HG03354 (cell line): ENCODE results near the gene NAA20.
"Not testable (repeated sequence)": the region's sequence is repeated elsewhere in the genome, so short reads cannot be mapped to it uniquely, and the experiment has no call there.

ENCODE experiments used
- ATAC-seq: cut with Tn5 transposase; IDR thresholded peaks from one replicate; pipeline ENCODE4 v1.9.1; 2021; ENCODE audit warnings: mild to moderate bottlenecking; ENCODE audit not compliant: unreplicated experiment, poor library complexity, severe bottlenecking

The NAA20 gene

DNA sequence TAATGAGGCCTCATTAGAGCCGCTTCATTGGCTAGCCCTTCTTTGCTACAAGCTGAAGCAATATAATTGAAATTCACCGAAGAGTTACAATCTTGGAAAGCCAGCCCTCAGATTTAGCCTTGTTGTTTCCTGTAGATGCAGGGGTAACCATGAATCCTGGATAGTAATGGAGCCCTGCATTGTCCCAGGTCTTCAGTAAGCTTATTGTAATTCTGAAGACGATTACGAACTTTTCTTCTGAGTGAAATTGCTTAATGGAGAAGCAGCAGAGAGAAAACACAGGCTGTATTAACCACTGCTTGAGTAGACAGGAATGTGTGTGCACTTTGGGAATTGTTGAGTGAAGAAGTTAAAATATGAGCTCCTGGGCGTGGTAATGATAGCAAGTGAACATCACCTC, 26.3 kb upstream of the NAA20 start:
- no peak for ATAC-seq

DNA sequence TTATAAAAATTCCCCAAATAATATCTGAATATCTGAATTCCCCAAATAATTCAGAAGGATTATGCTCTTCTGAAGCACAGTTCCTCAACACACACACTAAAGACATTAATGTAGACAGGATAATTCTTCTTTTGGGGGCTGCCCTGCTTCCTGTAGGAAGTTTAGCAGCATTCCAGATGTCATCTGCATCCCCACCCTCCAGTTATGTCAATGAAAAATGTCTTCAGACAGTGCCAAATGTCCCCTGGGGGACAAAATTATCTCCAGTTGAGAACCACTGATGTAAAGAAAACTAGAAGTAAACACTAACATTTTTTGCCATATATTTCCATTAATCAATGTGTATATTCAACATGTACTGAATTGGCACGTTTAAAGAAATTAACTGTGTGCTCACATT, 25.9 kb upstream of the NAA20 start:
- no peak for ATAC-seq

DNA sequence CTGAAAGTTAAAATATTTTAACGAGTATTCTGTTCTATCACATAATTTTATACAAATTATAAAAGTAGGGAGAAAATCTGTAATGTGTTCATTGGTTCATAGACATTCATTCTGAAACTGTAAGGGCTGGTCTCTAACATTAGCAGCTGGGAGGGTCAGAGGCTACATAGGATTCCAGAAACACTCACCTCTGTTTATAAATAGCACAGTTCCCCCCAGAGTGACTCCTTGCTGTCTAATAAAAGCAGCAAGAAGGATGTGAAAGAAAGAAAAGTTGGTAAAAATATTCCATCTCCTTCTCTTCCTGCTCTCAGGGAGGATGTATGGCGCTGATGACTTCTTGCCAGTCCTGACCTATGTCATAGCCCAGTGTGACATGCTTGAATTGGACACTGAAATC, 25.3 kb upstream of the NAA20 start:
- ATAC-seq: no peak

DNA sequence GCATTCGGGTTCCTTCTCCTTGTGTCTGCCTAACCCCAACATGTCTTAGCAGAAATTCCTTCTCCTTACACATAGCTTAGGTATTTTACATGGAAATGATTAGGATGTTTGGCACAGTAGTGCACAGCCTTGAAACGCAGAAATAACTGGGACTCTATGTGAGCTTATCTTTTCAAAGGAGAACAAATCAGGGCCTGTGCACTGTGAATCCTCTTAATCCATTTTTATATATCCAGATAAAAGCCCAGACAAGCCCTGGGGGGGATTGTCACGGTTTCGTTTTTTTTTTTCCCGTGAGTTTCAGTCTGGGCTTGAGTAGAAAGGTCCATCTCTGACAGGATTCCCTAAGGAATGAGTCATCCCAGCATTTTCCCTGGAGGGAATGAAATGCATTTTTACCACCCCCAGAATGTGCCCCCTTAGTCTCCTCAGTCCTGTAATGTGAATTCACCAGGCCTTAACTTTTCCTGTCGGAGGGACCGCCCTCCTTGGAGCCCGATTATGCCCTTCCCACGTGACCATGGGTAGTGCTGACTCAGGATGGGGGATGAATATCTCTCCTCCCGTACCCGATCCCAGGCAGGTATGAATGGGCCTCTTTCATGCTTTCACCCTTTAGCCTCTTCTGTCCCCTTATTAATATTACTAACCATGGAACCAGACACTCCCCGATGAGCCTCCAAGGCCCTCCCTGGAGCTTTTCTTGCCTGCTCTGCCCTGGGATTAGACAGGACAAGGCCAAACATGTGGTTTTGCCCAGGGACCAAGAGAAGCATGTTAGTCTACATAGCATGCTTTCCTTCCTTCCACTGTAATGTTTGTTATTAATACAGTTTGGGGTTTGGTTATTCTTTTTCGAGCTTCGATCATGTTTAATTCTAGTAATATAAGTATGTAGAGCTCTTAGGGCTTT, 23.9 kb upstream of the NAA20 start:
- ATAC-seq: no peak

DNA sequence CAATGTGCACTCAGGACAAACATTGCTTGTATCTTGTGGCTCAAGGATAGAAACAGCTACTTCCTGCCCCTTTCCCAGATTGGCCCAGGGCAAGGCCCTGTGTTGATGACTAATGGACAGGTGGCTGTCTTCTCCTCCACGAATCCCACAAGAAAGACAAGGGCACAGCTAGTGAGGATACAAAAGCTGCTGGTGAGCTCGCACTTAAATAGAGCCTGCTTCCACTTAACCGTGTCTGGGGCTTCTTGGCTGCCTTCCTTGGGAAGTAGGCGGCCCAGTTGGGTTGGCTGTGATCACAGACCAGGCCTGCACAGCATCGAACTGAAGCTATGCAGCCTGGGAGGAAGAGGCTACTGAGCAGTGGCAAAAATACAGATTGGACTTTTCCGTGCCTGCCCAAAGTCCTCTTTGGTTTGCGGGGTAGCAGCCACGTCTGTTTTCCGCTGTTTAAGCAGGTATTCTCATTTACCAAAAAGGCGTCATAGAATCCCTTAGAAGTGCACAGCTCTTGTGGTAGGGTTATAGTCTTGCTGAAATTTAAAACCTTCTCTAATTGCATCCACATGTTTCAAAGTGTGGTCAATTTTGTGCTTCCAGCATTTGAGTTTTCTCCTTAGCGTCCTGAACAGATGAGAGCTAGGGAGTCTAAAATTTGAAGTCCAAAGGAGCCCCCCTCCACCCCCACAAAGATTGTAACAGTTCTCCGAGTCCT, 23.0 kb upstream of the NAA20 start:
- no peak for ATAC-seq

DNA sequence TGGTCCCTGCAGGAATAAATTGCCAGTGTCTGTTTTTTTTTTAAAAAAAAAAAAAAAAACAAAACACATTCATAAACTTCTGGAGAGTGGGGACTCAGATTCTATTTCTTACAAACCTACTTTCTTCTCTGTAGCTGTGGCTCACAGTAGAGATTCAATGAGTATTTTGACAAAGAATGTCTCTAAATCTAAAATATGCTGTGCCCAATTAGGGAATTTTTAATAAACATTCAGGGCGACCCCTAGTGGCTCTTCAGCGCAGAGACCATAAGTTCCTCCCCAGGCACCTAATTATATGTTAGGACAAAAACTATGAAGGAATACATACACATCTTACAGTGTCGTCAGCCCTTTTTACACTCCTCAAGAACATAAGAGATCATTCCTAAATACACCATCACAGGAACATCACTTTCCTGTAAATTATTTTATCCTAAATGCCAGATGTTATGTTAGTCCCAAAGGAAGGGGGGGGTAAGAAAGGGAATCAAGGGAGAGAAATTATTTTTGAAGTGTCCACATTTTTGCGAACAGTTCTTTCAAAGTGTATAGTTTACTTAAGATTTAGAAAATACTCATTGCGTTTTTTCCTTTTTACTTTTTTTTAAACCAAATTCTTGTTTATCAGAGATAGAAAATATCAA, 21.8 kb upstream of the NAA20 start:
- ATAC-seq: no peak

DNA sequence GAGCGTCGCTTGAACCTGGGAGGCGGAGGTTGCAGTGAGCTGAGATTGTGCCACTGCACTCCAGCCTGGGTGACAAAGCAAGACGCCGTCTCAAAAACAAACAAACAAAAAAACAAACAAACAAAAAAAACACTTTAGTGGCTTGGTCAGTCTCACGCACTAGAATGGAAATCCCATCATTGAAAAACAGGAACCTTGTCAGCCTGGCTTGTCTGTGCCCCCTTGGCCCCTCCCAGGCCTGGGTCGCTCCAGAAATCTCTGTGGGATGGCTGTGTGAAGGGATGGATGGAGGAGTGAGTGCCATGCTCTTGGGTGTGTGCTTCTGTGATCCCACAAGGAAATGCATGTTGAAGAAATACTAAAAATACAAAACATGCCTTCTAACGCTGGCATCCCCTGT, 20.9 kb upstream of the NAA20 start:
- ATAC-seq: no peak

DNA sequence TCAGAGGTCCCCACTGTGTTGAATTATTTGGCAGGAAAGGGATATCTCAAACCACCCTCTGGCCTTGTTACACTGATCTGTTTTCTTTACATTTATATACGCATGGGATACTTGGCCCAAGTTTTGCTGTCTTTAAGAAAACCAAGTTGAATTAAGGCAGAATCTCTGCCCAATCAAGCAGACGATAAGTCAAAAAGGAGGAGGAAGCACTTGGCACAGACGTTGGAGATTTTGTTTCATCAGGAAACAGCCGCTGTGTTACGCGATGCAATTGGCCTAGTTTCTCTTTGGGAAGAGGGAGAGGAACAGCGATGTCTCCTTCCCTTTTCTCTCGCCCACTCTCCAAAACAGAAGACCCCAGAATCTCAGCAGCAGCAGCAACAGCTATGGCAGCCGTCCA, 20.2 kb upstream of the NAA20 start:
- no peak for ATAC-seq

DNA sequence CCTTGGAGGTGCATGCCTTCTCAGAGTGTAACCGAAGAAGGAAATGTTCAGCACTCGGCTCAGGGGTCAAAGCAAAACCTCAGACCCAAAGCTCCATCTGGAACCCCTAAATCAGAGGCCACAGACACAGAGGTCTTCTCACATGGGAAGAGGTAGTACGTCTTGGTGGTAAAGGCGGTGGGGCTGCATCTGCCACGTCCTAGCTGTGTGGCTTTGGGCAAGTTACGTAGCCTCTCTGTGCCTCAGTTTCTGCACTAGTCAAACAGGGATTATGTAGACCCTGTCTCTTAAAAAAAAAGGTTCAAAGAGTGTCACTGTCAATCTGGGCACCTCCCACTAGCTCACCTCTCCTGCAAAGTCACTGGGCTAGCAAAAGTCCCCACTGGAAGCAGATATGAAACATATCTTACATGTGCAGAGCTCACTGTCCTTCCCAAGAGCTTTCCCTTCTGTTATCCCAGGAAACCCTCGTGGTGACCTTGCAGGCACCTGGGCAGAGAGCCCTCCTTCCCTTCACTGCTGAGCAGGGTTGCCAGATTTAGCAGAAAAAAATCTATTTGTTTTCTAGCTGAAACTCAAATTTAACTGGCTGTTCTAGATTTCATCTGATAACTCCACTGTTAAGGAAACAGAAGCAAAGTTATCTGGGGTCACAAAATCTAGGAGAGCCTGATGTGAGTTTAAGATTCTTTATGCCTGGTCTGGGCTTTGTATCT, 18.0 kb upstream of the NAA20 start:
- ATAC-seq: no peak

DNA sequence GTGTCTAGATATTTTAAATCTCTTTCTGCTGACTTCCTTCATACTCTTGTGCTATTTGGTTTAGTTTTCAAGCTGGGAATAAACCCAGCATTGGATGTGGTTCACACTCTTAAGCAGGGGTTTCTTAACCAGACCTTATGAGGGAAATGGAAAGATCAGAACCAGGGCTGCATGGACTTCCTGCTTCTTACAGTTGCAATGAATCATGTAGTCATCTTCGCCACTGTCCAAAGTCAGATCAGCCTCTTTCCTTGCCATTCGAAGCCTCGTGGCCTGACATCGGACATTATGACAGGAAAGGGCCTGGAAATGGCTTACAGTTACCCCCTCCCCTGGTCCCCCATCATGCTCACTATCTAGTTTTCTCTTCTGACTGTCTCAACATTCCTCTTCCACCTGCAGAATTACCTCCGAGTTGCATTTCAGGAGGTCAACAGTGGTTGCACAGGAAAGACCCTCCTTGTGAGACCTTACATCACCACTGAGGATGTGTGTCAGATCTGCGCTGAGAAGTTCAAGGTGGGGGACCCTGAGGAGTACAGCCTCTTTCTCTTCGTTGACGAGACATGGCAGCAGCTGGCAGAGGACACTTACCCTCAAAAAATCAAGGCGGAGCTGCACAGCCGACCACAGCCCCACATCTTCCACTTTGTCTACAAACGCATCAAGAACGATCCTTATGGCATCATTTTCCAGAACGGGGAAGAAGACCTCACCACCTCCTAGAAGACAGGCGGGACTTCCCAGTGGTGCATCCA, 16.8 kb upstream of the NAA20 start:
- no peak for ATAC-seq

DNA sequence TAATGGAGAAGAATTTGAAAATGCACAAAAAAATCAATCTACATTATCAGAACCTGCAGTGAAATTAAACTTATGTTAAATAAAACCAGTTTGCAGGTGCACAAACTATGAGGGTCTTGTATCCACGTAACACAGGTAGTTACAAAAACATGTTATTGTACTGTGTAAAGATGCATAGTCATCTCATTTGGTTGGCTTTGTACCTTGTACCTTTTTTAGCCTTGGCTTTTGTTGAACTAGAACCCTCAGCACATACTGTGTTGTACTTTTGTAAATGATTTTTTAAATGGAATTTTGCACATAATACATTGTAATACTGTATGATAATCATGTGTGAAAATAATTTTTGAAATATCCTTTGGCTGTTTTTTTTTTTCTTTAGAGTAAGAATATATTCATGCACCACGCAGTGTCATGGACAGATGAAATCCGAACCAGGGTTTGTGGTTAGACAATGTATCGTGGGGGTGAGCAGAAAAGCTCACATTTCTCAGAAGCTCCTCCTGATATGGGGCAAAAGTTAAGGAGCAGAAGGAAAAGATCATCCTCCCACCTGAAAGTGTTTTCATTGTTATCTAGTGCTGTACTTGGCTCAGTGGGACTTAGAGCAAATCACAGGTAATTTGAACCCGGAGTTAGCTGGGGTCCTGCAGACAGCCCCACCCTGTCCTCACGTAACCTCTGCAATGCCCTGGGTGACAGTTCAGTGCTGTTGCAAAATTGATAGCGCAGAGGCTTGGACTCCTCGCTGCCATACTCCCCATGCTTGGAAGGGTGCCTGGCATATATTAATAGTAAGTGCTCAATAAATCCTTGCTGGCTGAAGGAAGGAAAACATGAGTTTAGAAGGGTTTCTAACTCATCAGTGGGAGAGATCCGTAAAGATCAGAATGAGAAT, 14.8 kb upstream of the NAA20 start:
- ATAC-seq: no peak

DNA sequence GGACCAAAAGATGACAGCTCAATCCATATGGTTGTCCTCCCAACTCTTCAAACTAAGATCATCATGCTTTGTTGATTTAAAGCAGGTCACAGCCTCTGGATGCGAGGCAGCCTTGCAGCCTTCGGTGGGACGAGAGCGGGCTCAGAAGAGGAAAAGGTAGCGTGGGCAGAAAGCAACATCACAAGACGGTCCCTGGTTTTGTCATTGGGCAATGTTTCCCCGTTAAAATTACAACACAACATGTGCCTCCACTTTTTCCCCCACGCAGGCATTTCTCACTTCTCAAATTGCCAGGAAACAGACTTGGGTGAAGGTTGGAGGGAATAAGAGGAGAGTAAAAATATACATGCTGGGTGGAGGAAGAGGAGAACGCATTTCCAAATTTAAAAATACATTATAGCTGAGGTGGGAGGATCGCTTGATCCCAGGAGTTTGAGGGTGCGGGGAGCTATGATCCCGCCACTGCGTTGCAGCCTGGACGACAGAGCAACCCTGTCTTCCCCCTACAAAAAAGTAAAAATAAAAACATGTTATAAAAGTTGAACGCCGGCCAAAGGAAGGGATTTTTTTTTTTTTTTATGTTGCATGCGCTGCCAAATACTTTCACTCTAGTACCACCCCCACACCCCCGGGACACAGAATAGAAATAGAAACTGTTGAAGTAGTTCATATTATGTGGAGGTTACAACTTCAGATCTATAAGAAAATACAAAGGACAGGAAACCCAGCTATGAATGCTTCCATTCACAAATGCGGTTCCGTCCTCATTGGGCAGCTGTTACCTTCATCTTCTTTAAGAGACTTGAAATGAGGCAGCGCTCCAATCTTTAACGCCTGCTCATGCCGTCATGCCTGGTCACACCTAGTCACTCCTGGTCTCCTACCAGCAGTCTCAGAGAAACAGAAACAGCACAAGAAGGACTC, 13.9 kb upstream of the NAA20 start:
- ATAC-seq: peak; percentile 50

DNA sequence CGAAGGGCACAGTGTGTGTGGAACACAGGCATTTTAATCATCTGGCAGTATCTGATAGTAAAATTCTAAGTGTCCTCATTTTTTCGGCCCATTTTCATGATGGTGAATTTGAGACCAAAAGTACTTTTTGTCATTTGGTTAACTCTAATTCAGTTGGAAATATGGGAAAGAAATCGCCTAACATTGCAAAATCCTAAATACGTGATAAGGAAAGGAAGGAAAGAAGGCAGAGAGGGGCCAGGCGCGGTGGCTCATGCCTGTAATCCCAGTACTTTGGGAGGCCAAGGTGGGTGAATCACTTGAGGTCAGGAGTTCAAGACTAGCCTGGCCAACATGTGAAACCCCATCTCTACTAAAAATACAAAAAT, 13.2 kb upstream of the NAA20 start:
- not testable (repeated sequence) for ATAC-seq

DNA sequence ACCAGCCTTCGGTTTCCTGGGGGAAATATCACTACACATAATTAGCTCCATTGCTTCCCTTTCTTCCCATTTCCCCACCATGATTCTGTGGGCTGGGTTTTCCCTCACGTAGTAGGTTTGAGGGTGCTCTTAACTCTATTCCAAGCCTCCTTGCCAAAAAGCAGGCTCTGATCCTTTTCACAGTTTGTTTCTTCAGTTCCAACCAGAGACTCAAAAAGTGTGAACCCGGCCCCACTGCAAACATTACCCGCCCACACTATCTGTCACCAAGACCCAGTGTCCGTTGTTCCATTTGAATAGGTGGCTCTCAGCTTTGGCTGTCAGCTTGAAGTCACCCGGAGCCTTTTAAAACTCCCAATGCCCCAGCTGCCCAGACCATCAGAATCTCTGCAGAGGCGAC, 11.8 kb upstream of the NAA20 start:
- ATAC-seq: no peak

DNA sequence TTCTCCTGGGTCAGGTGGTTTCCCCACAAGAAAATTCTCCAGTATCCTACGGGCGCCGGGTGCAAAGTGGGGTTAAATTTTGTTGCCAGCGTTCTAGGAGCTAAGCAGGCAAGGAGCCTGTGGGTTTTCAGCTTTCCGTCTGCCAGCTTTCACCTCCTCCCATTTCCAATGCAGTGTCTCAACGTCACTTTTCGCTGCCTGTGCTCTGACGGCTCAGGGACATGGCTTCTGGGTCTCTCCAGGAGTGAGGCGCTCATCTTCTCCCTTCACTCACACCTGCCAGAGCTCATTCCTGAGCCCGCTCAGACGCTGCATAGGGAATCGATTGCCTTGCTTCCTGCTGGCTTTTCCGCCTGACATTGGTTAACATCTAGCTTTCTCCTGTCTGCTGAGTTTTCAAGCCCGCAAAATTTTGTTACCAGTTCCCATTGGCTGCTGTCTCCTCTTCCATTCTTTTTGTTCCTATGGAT, 7.3 kb upstream of the NAA20 start:
- ATAC-seq: no peak

DNA sequence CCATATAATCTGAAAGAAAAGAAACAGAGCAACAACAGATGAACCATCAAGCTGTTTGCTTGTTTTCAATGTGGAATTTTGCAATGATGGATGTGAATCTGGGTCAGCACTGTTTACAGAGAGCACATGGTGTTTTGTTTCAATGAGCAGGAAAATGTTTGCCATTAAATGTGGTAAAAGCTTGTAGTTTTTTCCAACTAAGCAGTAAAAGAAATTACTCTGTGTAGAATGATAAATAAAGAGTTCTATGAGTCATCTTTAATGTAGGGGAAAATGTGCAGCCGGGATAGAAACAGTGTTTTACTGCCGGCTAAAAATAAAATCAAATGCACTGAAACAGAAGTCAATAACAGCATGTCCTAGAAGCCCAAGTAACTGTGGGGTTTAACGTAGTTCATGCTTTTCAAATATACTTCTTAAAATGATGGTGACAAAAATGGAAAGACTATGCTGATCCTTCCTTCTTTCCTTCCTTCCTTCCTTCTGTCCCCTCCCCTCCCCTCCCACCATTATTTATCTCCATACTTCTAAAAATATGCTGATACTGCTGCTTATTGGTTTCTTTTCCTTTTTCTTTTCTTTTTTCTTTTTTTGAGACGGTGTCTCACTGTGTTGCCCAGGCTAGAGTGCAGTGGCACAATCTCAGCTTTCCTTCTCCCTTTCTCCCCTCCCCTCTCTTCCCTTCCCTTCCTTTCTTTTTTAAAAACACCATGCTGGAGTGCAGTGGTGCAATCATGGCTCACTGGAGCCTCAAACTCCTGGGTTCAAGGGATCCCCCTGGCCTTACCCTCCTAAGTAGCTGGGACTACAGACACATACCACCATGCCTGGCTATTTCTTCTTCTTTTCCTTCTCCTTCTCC, 6.3 kb upstream of the NAA20 start:
- no peak for ATAC-seq

DNA sequence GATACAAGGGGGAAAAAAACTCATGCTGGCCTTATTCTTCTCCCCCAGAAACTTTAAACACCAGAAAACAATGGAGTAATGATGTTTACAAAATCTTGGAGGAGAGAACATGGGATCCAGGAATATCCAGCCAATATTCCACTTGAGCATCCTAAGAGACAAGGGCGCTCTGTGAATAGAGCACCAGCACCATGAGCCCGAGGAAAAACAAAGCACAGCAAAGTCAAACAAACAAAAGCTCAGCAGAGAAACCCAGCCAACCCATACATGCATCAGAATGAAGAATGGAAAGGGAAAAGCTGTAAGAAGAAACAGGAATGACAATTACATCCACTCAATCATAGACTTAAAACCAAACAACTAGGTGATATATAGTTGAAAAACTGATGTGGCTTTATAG, 4.6 kb upstream of the NAA20 start:
- ATAC-seq: no peak
